ENCODE results near the gene LCN12.

LCN12 gene

DNA sequence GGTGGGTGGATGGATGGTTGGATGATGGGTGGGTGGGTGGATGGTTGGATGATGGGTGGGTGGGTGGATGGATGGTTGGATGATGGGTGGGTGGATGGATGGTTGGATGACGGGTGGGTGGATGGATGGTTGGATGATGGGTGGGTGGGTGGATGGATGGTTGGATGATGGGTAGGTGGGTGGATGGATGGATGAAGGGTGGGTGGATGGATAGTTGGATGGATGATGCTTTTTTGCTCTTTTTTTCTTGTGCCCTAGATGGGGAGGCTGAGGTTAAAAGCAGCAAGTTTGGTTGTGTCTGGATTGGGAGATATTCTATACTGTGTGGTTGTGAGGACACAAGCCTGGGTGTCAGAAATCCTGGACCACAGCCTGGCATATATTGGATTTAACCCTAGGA lies 5.4 kb downstream of the LCN12 start:
- DNase-seq (ENCODE audit: low spot score) (no peak), FAIRE-seq (no peak)

DNA sequence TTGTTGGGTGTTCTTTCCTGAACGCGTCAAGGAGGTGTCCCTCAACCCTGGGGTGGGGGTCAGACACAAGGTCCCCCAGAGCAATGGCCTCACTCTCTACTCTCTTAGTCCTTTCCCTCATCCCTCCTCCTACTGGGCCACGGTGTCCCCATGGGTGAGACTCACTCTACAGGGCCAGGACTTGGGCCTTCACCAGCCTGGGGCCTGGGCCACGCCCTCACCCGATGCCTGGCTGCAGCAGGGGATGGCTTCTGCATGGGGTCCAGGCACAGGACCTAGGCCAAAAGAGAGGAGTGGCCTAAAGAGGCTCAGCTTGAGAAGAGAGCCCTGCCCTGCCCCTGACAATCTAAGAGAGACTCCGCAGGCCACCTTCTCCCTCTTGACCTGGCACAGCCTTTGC lies 5.8 kb downstream of the LCN12 start:
- FAIRE-seq, result no peak
- no peak for DNase-seq (ENCODE audit: low spot score)

DNA sequence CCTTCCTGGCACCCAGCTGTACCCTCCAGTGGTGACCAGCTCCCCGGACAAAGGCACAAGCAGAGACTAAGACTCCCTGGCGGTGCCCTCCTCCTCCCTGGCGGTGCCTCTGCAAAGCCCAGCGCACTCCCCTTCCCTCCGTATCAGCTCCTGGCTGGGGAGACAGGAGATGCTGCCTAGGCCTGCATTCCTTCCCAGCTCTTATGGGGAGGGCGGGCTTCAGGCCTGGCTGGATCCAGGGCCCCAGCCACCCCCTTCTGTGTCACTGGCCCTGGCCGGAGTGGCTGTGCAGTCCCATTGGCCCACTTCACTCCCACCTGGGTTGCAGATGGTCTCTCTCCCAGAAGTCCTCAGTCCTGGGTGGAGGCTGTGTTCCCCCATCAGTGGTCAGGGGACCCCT lies 6.4 kb downstream of the LCN12 start:
- DNase-seq (ENCODE audit: low spot score), result no peak
- no peak for FAIRE-seq

DNA sequence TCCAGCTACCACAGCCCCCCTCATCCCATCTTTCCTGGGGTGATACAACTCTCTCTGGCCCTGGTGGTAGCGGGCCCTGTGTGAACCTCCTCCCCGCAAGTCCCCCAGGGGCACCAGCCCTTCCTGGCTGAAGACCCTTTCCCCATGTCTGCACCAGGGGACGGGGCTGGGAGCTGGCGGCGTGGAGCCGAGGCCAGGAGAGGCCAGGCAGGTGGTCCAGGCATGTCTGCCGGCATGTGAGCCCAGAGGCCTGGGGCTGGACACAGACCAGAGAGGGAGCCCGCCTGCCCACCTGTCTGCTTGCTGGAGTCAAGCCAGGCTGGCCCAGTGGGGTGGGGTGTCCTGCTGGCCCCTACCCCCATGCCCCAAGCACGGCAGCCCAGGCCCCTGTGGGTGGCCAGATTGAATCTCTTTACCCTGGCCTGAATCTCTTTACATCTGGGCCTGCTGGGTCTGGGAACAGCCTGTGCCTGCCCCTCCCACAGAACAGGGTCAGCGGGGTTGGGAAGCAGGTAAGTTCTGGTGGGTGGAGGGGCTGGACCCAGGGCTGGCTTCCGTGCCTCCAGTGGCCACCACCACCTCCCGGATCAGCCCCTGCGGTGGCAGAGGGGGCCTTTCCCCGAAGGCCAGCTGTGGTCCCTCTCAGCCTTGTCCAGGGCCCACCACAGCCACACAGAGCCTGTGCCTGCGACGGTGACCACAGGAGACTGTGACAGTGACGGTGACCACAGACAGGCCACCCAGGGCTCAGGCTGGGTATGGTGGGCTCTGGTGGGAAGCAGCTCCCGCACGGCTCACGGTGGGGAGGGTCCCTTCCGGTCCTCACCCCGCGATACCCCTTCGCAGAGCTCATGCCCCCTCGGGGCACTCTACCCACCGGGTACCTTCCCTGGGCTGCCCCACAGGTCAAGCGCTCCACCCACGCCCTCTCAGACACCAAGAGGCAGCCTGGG lies 7.1 kb downstream of the LCN12 start:
- DNase-seq (ENCODE audit: low spot score), result no peak
- FAIRE-seq, result no peak

DNA sequence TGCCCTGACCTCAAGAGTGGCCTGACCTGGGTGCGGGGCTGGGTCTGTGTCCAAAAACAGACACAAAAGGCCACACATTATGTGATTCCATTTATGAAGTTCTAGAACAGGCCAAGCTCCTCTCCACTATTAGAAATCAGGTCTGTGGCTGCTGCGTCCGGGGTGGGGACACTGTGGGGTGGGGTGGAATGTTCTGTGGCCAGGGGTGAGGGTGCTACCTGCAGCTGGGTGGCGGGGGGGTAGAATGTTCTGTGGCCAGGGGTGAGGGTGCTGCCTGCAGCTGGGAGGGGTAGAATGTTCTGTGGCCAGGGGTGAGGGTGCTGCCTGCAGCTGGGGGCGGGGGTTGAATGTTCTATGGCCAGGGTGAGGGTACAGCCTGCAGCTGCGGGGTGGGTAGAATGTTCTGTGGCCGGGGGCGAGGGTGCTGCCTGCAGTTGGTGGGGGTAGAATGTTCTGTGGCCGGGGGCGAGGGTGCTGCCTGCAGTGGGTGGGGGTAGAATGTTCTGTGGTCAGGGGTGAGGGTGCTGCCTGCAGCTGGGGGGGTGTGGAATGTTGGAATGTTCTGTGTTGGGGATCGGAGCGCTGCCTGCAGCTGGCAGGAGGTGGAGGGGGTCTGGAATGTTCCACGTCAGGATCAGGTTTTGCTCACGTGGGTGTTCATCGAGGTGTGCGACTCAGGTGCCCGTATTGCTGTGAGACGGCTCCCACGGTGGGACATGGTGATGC lies 8.3 kb downstream of the LCN12 start:
- DNase-seq (ENCODE audit: low spot score) (no peak), FAIRE-seq (peak; percentile 62)

DNA sequence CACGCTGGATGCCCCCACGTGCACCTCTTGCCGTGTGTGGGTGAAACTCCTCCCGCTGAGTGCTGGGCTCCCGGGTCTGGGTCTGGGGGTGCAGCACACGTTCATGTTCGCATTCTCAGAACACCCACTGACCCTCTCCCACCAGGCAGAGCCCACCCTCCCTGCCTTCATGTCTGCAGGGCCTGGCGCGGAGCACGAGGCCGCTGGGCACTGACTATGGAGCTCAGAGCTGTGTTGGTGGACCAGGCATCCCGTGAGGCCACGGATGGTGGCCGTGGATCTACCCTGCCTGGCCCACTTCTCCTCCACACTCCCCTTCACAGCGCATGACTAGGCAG lies 8.8 kb downstream of the LCN12 start:
- DNase-seq (ENCODE audit: low spot score) (no peak), FAIRE-seq (no peak)

DNA sequence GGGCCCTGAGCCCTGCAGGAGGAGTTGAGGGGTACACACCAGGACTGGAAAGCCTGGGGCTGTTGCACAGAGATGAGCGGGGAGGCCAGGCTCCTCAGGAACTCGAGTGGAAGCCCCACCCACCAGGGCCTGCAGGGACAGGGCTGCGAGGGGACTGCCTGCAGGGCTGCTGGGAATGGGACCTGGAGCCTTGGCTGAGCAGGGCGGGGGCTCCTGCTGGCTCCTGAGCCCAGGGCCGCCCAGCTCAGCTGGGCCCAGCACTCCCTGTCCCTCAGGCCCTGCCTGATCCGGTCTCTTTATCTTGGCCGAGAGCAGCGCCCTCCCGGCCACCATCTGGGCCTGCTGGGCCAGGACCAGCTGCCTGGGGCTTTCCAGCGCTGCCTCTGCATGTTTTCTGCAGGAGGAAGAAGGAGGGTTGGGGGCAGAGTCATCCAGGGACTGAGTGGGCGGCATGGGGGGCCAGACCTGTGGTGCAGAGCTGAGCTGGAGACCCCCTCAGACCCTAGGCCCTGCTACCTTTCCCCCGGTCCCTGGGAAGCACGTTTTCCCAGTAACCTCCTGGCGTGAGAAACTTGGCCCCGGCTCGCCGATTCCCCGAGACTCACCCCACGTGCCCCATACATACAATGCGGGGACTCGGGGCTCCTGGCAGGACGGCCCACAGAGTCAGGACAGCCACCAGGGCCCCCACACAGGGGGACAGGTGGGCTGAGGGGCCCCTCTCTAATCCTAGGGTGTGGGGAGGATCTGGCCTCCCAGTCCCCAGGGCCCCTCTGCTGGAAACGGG lies 9.4 kb downstream of the LCN12 start:
- DNase-seq (ENCODE audit: low spot score) (no peak), FAIRE-seq (no peak)

DNA sequence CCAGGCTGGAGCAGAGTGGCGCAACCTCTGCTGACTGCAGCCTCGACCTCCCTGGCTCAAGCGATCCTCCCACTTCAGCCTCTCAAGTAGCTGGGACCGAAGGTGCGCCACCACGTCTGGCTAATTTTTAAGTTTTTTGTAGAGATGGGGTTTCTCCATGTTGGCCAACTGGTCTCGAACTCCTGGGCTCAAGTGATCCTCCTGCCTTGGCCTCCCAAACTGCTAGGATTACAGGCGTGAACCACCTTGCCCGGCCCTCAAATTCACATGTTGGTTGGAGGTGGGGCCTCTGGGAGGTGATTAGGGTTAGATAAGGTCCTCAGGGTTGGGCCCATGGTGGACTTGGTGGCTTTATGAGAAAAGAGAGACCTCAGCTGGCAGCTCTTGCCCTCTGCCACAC lies 10.1 kb downstream of the LCN12 start:
- DNase-seq (ENCODE audit: low spot score) (no peak), FAIRE-seq (no peak)

DNA sequence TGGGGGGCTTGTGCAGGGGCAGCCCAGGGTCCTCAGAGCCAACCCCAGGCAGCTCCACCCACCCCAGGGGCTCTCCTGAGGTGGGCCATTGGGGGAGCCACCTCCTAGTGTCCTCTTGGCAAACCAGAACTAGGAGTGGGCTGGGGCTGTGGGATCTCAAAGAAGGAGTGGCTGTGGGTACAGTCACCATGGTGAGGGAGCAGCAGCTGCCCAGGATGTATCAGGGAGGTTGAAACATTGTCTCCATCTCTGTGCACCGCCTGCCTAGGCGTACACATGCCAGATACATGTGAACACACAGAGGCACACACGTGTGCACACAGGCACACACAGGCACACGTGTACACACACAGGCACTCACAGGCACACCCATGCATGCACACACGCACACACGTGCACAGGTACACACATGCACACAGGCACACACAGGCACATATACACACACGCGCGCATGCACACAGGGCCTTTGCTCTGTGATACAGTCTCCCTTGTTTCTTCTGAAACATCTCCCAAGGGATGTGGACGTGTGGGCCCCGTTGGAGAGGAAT lies 10.7 kb downstream of the LCN12 start:
- no peak for FAIRE-seq
- no peak for DNase-seq (ENCODE audit: low spot score)

DNA sequence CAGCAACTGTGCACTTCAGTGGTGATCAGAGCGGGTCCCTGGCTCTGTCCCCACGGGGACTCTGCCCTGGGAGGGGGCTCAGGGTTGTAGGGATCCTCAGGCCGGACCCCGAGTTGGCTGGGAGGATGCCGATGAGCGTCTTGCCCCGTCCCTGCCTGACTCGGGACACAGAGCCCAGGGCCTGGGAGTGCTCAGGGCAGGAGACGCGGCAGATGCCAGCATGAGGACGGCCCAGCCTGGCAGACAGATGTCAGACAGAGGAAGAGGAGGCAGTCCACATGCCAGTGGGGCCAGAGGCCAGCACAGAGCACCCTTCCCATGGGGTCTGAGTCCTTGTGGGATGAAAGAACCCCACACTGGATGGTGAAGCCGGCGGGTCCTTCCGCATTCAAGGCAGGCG lies 11.3 kb downstream of the LCN12 start:
- no peak for DNase-seq (ENCODE audit: low spot score)
- FAIRE-seq, result no peak

DNA sequence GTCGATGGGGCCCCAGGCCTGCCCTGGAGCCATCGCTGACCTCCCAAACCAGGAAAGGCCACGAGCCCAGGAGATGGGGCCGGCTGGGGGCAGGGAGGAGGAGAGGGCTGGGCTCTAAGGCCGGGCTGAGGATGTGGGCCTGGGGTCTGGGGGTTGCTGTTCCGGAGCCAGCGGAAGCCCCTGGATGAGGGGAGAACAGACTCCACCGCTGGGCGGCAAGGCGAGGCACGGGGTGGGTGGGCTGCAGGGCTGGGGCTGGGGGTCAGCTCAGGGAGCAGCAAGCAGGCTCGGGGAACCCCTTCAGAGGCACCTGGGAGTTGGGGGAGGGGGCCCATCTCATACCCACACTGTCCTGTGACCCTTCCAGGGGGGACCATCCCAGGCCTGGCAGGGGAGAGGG lies 11.7 kb downstream of the LCN12 start:
- FAIRE-seq (no peak), DNase-seq (ENCODE audit: low spot score) (no peak)

DNA sequence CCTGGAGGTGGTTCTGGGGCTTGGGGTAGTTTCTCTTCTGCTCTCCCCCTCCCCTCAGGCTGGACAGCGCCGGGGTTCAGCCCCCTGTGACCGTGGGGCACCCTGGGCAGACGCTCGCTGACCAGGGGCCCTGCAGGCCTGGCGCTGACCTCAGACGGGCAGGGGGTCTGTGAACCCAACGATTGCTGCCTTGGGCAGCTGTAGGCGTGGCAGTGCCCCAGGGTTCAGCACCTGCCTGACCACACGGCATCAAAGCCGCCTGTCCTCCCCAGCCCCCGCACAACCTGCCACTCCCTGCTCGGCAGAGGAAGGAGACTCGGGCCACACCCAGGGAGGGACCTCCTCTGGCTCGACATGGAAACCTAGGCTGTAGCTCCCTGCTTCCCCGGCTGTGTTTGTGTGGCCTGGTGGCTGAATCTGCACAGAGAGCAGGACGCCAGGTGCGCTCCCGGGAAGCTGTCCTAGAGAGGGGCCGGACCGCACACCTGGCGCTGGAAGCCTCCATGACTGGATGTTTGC lies 12.2 kb downstream of the LCN12 start:
- DNase-seq (ENCODE audit: low spot score), result no peak
- no peak for FAIRE-seq

DNA sequence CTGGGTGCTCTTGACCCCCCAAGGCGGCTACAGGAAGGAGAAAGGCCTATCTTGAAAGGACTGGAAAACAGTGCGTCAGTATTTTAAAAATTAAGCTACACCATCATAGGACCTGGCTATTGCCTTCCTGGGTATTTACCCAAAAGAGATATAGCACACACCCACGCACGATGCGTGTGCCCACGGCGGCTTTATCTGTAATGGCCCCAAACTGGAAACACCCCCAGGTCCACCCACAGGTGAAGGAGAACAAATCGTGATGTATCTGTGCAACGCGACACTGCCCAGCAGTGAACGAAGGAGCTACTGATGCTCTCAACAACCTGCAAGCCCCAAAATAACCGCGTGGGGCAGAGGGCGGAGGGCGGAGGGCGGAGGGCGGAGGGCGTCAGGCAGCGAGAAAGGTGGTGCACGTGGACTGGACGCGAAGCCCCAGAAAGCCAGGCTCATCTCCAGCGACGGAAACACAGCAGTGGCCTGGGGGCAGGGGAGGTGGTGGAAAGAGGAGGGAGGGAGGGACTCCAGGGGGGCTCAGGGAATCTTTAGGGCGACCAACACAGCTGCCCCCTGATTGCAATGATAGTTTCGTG lies 12.9 kb downstream of the LCN12 start:
- no peak for DNase-seq (ENCODE audit: low spot score)
- no peak for FAIRE-seq

DNA sequence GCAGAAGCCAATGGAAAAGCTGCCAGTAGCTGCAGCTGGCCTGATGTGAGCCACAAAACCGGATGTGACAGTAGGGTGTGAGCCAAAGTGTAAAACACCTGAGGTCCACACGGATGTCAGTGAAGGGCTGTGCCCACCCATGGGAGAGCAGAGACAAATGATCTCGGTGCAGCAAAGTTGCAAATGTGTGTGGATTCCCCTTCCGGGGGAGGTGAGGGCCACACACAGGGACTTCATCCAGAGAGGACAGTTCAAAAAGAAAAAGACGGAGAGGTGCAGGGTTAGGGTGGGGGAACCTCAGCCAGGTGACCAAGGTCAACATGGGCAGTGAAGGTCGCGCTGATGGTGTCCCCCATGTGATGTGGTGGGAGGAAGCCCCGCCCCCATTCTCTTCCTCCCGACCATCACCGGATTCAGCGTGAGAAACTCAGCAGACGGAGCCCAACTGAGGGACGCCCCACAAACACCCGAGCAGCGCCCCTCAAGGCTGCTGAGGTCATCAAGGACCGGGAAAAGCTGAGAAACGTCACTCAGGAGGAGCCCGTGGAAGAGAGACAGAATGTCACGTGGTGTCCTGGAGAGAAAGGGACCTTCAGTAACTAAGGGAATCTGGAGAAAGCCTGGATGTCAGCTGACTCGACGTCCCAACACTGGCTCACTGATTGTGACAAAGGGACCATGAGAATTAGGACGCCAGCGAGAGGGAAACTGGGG lies 13.9 kb downstream of the LCN12 start:
- no peak for FAIRE-seq
- DNase-seq (ENCODE audit: low spot score), result no peak

DNA sequence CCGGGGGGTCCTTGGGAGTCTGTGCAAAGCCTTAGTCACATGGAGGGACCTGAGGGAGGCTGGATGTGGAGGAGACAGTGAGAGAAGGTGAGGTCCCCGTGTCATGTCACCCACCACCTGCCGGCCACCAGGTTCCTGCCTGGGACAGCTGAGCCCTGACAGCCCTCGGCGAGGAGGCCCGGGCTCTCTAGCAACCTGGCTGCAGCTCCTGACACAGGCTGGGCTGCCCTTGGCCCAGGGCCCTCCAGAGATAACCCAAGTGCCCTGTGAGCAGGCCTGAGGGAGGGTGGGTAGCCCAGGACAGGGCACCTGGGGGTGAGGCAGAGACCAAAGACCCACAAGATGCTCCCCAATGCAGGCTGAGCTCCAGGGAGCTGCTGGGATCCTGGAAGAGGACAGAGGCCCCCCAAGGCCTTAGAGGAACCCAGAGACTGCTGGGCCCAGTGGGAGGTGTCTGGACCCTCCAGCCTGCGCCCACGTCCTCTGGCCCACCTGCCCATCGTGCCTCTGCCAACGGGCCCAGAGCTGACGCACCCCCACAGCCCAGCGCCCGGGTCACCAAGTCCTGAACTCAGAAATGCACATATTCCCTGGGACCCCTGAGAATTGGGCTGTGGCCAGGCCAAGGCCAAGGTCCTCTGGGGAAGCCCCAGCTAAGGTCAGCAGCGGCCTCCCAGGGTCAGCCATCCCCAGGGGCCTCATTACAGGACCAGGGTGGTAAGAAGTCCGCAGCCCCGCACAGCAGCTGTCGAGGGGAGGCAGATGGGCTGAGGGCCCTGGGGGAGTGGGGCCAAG lies 16.5 kb downstream of the LCN12 start:
- DNase-seq (ENCODE audit: low spot score) (no peak), FAIRE-seq (no peak)

DNA sequence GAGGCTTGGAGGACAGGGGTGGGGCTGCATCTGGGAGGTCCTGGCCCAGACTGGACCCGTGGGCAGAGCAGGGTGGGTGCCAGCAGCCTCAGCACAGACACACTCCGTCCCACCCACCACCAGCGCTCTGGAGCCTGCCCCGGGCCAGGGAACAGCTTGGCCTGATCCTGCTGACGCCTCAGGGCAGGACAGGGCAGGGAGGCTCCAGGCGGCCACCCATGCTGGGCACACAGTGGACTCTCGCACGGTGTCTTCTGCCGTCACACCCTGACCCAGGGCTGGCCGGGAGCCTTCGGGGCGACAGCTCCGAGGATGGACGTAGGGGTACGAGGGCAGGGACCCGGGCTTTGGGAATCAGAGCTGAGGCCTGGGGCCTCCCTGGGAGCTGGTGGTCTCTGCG lies 17.1 kb downstream of the LCN12 start:
- no peak for FAIRE-seq
- DNase-seq (ENCODE audit: low spot score), result no peak

DNA sequence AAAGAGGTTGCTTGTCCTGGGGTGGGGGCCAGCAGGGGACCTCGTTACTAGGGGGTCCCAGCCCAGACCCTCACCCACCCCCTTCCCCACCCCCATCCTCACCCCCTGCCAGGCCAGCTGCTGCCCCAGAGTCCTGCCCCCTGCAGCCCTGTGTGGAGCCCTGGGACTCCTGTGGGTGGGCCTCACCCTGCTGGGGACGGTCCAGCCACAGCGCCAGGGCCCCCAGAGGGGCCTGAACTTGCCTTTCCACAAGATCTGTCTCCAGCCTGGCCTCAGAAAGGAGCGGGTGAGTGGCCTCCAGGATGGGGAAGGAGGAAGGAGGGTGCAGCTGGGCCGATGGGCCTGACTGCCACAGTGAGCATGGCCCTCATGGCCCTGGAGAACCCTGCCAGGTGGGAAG lies 17.7 kb downstream of the LCN12 start:
- FAIRE-seq, result no peak

DNA sequence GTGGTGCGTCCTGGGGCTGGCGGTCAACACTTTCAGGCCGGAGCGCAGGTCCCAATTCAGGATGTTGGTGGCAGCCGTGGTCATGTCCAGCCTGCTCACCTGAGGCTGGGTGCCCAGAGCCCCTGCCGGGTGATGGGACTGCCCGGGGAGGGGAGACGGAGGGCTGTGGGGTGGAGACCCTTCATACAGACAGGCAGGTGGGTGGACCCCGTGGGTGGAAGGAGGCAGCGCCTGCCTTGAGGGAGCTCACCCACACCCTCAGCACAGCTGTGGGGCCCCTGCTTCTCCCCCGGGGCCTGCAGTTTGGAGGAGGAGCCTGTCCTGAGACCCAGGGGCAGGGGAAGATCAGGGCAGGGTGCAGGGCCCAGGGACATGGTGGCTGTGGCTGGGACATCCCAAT lies 18.3 kb downstream of the LCN12 start:
- DNase-seq (ENCODE audit: low spot score), result no peak
- no peak for FAIRE-seq

More for the DNA sequence above, 17.7 kb downstream of the LCN12 start:
- DNase-seq (ENCODE audit: low spot score), result no peak

DNA sequence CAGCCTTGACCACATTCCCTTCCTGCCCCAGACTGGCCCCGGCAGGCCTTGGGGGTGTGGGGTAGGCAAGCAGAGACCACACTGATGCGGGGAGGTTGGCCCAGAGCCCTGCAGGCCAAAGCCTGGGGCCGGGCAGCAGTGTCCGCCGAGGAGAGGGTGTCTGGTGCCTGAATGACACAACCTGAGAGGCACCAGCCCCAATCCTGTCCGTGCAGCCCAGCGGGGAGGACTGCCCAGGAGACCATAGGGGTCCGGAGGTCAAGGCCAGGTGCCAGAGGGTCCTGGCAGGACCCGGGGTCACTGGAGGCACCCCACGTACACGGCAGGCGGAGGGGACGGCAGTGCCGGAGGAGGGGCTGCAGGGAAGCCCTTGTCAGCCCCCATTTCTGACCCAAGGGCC lies 19.7 kb downstream of the LCN12 start:
- no peak for DNase-seq (ENCODE audit: low spot score)
- FAIRE-seq, result no peak

DNA sequence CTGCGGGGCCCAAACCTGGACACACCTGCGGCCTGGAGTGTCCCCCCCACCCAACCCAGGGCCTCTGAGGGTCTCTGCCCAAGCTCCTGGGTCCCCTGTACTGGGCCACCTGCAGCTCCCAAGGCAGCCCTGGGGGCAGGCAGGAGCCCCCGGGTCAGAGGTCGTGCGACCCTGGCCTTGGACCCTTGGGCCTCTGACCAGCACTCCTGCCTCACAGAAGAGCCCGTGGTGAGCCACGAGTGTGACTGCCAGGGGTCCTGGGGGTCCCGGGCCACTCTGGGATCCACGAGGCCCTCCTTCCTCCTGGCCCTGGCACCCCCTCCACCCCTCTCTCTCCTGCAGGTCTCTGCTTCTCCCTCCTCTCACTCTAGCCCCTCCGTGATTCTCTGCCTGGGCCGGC lies 20.3 kb downstream of the LCN12 start:
- no peak for FAIRE-seq
- DNase-seq (ENCODE audit: low spot score), result no peak
